HG03025 (cell line): ENCODE measurements around the gene LINS1.

Experiments
- ATAC-seq: cut with Tn5 transposase; IDR thresholded peaks from one replicate; pipeline ENCODE4 v1.9.1; 2021; ENCODE audit warnings: mild to moderate bottlenecking, moderate library complexity; ENCODE audit not compliant: unreplicated experiment, low FRiP score

The LINS1 gene

DNA sequence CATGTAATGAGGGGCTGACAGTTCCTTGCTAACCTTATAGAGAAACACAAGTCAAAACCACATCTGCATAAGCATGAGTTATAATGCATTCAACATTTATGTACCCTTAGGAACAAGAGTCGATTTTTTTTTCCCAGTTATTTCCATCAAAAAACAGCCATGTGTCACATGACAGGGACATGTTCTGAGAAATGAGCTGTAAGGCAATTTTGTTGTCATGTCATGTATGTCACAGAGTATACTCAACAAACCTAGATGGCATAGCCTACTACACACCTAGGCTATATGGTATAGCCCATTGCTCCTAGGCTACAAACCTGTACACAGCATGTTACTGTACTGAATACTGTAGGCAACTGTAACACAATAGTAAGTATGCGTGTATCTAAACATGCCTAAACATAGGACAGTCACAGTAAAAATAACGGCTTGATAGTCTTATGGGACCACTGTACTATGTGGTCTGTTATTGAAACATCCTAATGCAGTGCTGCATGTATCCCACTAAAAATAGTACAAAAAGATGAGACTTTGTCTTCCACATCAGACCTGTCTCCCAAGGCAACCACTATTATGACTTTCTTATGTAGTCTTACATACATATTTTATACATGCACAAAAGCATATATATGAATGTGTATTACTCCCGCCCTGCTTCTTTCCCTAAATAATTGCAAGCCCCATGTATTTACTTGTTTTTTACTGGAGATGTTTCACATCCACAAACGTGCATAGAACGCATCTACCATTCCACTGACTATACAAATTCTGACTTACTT, 34.9 kb downstream of the LINS1 start:
- no peak for ATAC-seq

DNA sequence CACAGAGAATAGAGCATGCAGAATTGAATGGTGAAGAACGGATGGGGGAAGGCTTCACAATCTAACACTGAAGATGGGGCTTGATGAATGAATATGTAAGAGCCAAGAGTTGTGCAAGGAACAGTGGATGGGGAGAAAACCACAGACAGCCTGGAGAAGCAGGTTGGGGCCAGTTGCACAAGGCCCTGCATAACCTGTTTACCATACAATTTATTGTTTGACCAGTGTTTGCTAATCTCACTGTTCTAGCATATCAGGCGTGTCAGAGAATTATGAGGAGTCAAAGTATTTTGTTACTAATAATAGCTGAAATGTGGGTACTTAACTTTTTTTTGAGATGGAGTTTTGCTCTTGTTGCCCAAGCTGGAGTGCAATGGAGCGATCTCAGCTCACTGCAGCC, 36.4 kb downstream of the LINS1 start:
- ATAC-seq: no peak

GRCh38 chr15:100560323-100560722, 41.7 kb downstream of the LINS1 start:
- ATAC-seq: no peak

DNA sequence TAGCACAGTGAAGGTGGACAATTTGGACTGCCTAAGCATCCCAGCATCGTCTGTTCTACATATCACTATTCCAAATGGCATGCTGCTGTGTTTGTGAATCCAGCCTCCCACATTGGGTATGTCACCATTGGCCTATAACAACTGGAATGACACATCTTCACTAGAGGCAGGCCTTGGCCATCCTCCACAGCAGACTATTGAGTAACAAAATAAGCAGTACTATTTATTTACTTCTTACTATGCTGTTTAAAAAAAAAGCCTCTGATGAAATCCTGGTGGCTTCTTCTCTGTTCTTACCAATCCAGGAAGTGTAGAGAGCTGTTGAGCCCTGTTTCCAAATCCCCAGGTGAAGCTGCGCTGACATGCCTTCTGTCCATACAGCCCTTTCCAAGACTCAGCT, 42.7 kb downstream of the LINS1 start:
- no peak for ATAC-seq

DNA sequence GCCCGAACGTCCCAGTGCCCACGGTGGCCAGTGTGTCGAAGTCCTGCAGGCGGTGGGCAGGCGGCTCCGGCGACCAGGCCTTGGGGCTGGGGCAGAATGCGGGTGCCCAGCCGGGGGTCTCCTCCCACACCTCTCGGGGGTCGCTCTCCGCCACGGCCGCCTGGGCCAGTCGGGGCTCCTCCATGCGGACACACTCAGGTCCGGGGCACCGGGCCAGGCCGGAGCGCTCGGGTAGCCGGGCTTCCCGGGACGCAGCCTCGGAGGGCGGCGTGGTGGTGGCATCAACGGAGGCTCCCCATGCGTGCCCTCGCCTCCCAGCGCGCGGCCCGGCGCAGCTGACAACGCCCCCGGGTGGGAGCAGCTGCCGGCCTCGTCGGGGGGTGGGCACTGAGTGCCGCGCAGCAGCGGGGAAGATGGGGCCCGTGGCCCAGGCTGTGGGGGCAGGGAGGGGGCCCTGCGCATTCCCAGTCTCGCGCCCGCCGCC, 43.2 kb downstream of the LINS1 start:
- no peak for ATAC-seq

DNA sequence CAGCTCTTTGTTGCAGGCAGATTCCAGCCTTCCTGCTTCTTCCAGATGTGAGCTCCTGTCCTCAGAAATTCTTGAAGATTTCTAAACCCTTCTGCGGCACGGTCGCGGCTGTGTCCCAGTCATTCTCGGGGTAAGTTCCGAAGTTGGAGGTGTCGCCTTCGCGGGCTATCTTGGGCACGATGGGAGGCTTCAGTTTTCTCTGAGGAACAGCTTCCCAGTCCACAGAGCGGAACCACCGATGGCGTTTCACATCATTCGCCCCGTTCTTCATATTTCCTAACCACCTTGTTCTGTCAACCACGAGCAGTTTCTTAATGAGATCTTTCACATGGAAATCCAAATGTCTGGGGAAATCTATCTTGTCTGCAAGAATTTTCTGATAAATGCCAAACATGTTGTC, 48.5 kb downstream of the LINS1 start:
- no peak for ATAC-seq

- ATAC-seq: no peak
Observed at GRCh38 chr15:100547961-100548360, 54.0 kb downstream of the LINS1 start.

- no peak for ATAC-seq
Observed at GRCh38 chr15:100544946-100545345, 57.0 kb downstream of the LINS1 start.

DNA sequence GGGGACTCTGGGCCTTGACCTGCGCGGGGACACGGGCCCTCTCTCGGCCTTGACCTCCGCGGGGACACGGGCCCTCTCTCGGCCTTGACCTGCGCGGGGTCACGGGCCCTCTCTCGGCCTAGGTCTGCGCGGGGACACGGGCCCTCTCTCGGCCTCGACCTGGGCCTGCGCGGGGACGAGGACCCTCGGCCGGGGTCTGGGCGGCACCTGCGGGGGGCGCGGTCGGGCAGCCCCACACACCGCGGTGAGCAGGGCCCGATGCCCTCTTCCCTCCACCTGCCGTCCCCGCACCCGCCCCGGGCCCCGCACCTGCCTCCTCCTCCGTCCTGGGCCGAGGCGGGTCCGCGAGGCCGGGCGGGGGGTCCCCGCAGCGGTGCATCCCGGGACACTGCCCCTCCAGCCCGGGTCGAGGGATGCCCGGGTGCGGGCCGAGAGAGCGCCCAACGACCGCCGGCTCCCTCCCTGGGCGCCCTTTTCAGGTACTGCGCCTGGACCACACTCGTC, 57.6 kb downstream of the LINS1 start:
- ATAC-seq: no peak

- no peak for ATAC-seq
Observed at GRCh38 chr15:100542290-100542689, 59.7 kb downstream of the LINS1 start.

DNA sequence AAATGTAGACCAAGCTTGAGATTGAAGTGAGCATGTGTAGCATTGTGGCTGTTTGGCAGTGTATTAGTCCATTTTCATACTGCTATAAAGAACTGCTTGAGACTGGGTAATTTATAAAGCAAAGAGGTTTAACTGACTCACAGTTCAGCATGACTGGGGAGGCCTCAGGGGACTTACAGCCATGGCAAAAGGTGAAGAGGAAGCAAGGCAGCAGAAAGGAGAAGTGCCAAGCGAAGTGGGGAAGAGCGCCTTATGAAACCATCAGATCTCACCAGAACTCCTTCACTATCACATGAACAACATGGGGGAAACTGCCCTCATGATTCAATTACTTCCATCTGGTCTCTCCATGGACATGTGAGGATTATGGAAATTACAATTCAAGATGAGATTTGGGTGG, 64.7 kb downstream of the LINS1 start:
- ATAC-seq: no peak

- ATAC-seq: no peak
Observed at GRCh38 chr15:100536733-100537132, 65.3 kb downstream of the LINS1 start.

DNA sequence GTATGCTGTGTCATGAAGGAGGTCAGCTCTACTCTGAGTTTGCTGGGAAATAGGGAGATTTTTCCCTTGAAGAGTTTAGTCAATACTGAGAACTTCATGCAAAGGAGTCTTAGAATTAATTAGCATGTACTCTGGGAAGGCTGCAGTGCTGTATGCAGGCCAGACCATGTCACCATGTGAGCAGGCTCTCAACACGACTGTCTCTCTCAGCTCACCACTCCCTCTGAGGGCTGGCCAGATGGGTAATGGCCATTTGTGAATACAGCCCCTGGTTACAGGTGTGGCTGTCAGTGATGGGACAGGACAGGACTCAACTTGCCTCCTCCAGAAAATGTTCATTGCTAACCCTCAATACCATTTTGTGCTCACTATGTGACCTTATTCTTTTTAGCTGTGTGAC, 68.1 kb downstream of the LINS1 start:
- no peak for ATAC-seq

DNA sequence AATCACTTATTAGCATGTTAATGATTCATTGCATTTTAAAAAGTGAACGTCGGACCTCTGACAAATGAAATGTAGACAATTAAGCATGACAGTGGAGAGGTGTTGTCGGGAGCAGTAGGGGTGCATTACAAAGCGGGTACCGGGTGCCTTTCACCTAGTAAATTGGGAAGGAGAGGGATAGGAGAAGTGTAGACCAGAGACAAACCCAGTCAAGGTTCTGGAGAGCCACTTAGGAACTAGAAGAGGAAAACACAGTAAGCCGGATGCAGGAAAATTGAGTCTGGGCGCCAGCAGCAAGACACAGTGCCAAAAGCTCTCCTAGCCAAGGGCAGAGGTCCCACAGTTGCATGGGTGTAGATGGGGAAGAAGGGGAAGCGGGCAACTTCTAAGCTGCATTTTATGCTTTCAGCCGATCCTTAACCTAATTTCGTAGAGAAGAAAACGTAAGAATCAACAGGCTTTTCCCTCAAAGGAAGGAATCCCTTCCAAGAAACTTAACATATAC, 70.1 kb downstream of the LINS1 start:
- no peak for ATAC-seq

GRCh38 chr15:100531204-100531603, 70.8 kb downstream of the LINS1 start:
- no peak for ATAC-seq

DNA sequence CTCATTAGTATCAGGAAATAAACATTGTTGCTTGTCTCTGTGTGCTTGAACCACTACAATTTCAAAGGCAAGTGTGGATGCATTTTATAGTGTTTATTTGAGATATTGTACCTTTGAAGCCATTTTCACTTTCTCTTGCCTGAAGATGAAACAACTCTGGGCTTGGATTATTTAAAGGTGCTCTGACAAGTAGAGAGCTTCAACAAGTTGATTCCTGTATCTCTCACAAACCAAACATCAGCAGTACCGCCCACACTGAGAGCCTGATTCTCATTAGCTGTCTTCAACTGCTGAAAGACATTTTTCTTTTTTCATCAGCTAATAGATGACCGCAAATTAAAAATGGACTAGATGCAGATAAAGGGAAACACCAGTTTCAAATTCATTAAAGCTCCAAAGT, 72.4 kb downstream of the LINS1 start:
- no peak for ATAC-seq

GRCh38 chr15:100528833-100529428, 73.1 kb downstream of the LINS1 start, which contains the start of gene CERS3:
TSS of gene CERS3 (minus strand) at chr15:100528950. CDS start at chr15:100501849, 27,101 bp downstream.
- ATAC-seq: no peak

GRCh38 chr15:100526027-100526481, 75.9 kb downstream of the LINS1 start:
- ATAC-seq: no peak

- no peak for ATAC-seq
Observed at GRCh38 chr15:100525436-100525835, 76.5 kb downstream of the LINS1 start.

- no peak for ATAC-seq
Observed at GRCh38 chr15:100524326-100524725, 77.7 kb downstream of the LINS1 start.

DNA sequence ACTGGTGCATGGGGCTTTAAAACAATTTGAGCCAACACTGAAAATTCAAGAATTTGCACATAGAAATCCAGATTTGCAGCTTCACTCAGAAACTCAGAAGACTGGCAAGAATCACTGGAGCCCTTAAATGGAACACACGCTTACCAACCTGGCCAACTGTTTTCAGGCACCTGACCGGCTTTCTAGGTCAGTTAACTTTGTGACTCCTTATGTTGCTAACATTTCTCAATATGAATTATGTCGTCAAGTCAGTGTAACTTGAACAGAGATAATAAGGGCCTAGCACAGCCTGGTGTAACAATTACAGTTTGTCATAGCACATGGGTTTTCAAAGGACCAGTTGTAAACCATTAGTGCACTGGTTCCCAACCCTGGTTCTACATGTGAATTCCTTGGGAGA, 80.1 kb downstream of the LINS1 start:
- ATAC-seq: no peak
